ENCODE data around the gene FCRLB. TPM values are rescaled to one million over a fixed set of nuclear protein-coding genes. Genes with fewer than 3 reads are reported as not detected.

The FCRLB gene
- total and polyA plus RNA-seq, 2 of the 13 experiments (the other 11 are each of a cell fraction or from before 2014, with no cell fraction given) = 0.08 to 0.11 TPM

DNA sequence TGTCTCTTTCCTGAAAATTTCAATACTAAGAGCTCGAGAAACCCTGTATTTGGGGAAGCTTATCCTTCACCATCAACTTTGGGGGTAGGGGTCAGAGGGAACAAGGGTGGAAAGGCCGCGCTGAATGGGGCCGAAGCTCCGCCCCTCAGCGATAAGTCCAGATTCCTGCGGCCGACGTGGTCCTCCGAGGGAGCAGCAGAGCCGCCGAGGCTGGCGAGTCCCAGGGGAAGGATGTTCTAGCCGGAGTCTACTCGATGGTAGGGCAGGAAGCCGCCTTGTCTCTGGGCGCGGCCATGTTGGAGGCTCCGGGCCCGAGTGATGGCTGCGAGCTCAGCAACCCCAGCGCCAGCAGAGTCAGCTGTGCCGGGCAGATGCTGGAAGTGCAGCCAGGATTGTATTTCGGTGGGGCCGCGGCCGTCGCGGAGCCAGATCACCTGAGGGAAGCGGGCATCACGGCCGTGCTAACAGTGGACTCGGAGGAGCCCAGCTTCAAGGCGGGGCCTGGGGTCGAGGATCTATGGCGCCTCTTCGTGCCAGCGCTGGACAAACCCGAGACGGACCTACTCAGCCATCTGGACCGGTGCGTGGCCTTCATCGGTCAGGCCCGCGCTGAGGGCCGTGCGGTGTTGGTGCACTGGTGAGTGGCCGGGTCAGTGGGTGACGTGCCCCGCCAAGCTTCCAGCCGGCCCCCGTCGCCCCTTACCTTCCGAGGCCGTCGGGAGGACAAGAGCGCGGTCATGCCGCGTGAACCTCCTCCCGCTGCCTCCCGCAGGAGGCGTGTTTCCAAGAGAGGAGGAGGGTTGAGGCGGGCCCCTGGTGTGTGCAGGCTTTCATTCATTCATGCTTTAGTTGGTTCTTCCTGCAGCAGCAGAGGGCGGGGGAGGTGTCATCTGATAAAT, 28.4 kb downstream of the FCRLB start, which contains the start of gene DUSP12 (continued):
- peak; percentile 92; the same call in 1 of the 2 replicates for TF ChIP-seq SRY (CRISPR knock-in tag; IDR thresholded peaks at IDR 0.05)
- TF ChIP-seq, protein P1, sequence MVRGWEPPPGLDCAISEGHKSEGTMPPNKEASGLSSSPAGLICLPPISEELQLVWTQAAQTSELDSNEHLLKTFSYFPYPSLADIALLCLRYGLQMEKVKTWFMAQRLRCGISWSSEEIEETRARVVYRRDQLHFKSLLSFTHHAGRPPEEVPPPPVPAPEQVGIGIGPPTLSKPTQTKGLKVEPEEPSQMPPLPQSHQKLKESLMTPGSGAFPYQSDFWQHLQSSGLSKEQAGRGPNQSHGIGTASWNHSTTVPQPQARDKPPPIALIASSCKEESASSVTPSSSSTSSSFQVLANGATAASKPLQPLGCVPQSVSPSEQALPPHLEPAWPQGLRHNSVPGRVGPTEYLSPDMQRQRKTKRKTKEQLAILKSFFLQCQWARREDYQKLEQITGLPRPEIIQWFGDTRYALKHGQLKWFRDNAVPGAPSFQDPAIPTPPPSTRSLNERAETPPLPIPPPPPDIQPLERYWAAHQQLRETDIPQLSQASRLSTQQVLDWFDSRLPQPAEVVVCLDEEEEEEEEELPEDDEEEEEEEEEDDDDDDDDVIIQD (CRISPR knock-in tag; IDR thresholded peaks at IDR 0.05; ENCODE audit: low read depth) = peak; percentile 83; the same call in 1 of the 2 replicates
- TF ChIP-seq, protein P2, sequence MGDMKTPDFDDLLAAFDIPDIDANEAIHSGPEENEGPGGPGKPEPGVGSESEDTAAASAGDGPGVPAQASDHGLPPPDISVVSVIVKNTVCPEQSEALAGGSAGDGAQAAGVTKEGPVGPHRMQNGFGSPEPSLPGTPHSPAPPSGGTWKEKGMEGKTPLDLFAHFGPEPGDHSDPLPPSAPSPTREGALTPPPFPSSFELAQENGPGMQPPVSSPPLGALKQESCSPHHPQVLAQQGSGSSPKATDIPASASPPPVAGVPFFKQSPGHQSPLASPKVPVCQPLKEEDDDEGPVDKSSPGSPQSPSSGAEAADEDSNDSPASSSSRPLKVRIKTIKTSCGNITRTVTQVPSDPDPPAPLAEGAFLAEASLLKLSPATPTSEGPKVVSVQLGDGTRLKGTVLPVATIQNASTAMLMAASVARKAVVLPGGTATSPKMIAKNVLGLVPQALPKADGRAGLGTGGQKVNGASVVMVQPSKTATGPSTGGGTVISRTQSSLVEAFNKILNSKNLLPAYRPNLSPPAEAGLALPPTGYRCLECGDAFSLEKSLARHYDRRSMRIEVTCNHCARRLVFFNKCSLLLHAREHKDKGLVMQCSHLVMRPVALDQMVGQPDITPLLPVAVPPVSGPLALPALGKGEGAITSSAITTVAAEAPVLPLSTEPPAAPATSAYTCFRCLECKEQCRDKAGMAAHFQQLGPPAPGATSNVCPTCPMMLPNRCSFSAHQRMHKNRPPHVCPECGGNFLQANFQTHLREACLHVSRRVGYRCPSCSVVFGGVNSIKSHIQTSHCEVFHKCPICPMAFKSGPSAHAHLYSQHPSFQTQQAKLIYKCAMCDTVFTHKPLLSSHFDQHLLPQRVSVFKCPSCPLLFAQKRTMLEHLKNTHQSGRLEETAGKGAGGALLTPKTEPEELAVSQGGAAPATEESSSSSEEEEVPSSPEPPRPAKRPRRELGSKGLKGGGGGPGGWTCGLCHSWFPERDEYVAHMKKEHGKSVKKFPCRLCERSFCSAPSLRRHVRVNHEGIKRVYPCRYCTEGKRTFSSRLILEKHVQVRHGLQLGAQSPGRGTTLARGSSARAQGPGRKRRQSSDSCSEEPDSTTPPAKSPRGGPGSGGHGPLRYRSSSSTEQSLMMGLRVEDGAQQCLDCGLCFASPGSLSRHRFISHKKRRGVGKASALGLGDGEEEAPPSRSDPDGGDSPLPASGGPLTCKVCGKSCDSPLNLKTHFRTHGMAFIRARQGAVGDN (CRISPR knock-in tag; IDR thresholded peaks at IDR 0.05) = peak; percentile 92
- no peak for TF ChIP-seq ZC3H13 (CRISPR knock-in tag; IDR thresholded peaks at IDR 0.05)
- no peak for TF ChIP-seq FOXM1 (CRISPR knock-in tag; IDR thresholded peaks at IDR 0.05)
- 0 out of 2 replicates have a peak, but pooled peaks have one; percentile 77 for TF ChIP-seq ZNF431 (CRISPR knock-in tag; IDR thresholded peaks at IDR 0.05; ENCODE audit: borderline replicate concordance, low read depth)
- TF ChIP-seq ZNF331 (CRISPR knock-in tag; IDR thresholded peaks at IDR 0.05) = peak; percentile 53
- 0 out of 2 replicates have a peak, but pooled peaks have one; percentile 13 for TF ChIP-seq TMF1 (CRISPR knock-in tag; IDR thresholded peaks at IDR 0.05; ENCODE audit: low read depth)
- TF ChIP-seq RBM39 (IDR thresholded peaks at IDR 0.05; ENCODE audit: low read depth, low read length, poor library complexity, severe bottlenecking) = peak; percentile 81
- peak; percentile 84 for TF ChIP-seq SP5 (CRISPR knock-in tag; IDR thresholded peaks at IDR 0.05; ENCODE audit: borderline replicate concordance, low read depth)
- TF ChIP-seq ZBTB3 (CRISPR knock-in tag; IDR thresholded peaks at IDR 0.05; ENCODE audit: borderline replicate concordance, low read depth) = peak; percentile 85; the same call in 1 of the 2 replicates
- TF ChIP-seq MXI1 (IDR thresholded peaks at IDR 0.05; ENCODE audit: borderline replicate concordance, low read depth, low read length) = peak; percentile 47; the same call in 1 of the 3 replicates
- TF ChIP-seq GABPB1 (CRISPR knock-in tag; IDR thresholded peaks at IDR 0.05) = peak; percentile 93
- peak; percentile 79 for TF ChIP-seq ZNF772 (CRISPR knock-in tag; IDR thresholded peaks at IDR 0.05)
- peak; percentile 38; the same call in 1 of the 2 replicates for TF ChIP-seq ETV6 (CRISPR knock-in tag; conservative IDR thresholded peaks at IDR 0.05)
- TF ChIP-seq, protein P3, sequence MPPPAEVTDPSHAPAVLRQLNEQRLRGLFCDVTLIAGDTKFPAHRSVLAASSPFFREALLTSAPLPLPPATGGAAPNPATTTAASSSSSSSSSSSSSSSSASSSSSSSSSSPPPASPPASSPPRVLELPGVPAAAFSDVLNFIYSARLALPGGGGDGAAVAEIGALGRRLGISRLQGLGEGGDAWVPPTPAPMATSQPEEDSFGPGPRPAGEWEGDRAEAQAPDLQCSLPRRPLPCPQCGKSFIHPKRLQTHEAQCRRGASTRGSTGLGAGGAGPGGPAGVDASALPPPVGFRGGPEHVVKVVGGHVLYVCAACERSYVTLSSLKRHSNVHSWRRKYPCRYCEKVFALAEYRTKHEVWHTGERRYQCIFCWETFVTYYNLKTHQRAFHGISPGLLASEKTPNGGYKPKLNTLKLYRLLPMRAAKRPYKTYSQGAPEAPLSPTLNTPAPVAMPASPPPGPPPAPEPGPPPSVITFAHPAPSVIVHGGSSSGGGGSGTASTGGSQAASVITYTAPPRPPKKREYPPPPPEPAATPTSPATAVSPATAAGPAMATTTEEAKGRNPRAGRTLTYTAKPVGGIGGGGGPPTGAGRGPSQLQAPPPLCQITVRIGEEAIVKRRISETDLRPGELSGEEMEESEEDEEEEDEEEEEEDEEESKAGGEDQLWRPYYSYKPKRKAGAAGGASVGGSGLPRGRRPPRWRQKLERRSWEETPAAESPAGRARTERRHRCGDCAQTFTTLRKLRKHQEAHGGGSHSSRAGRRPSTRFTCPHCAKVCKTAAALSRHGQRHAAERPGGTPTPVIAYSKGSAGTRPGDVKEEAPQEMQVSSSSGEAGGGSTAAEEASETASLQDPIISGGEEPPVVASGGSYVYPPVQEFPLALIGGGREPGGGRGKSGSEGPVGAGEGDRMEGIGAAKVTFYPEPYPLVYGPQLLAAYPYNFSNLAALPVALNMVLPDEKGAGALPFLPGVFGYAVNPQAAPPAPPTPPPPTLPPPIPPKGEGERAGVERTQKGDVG (CRISPR knock-in tag; IDR thresholded peaks at IDR 0.05; ENCODE audit: borderline replicate concordance) = peak; percentile 77; the same call in 1 of the 2 replicates
- TF ChIP-seq ETV5 (CRISPR knock-in tag; IDR thresholded peaks at IDR 0.05; ENCODE audit: borderline replicate concordance) = peak; percentile 35; the same call in 1 of the 2 replicates
- peak; percentile 91 for TF ChIP-seq YEATS4 (CRISPR knock-in tag; IDR thresholded peaks at IDR 0.05; ENCODE audit: borderline replicate concordance)
- TF ChIP-seq ZNF160 (CRISPR knock-in tag; IDR thresholded peaks at IDR 0.05) = 0 out of 2 replicates have a peak, but pooled peaks have one; percentile 62
- no peak for TF ChIP-seq ZKSCAN1 (IDR thresholded peaks at IDR 0.05; ENCODE audit: low read length)

Measured in HepG2 (cell line).